ENCODE results near the gene SNED1. TPM values are rescaled to one million over a fixed set of nuclear protein-coding genes. Genes with fewer than 3 reads are reported as not detected.

SNED1 gene
- polyA plus RNA-seq, 3 donors from 2014 or later, result 0.24 to 0.56 TPM; not detected in 1

DNA sequence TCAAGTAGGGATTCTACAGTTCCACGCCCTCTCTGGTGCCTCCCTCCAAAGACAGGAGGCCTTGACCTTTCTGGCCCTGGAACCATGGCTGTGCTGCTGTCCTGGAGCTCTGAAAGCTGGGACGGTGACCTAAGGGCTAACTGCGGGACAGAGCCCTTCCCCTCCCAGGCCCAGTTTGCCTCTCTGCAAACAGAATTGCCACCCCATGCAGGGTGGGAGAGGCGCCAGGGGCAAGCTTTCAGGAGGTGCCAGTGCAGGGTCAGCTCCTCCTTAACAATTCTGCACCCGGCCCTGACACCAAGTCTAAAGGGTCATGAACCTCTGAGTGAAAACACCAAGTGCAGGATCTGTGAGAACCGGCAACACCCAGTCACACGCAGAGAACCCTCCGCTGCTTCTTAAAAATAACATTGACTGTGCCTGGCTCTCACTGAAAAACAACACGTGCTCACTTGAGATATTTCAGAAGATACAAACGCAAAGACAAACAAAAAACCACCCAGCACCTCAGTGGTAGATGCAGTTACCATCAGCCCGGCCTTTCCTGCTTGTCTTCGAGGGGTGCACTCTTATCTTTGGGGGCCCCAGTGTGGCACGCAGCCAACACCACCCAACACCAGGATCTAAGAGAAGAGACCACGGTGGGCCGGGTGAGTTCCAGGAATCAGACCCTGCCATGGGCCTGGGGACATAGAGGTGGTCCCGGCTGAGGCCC is 1.1 kb upstream of the SNED1 start:
- H3K36me3 Mint-ChIP-seq, result no peaks in the 10 kb centered on the region
- H3K27me3 Mint-ChIP-seq (ENCODE audit: low read depth in 3 of 3), result peaks cover 2 to 14% (median 3%) of the 10 kb centered on the region in 3 donors
- peak overlapping the region; percentile 9 to 78 (median 64) for H3K4me3 Mint-ChIP-seq
- H3K4me1 Mint-ChIP-seq, result peaks cover 0 to 7% of the 10 kb centered on the region in 2 donors
- H3K9me3 Mint-ChIP-seq, result peaks cover 0 to 2% (median 0%) of the 10 kb centered on the region in 6 donors
- H3K27ac Mint-ChIP-seq, result no peak overlapping the region
- DNase-seq, result no peak

DNA sequence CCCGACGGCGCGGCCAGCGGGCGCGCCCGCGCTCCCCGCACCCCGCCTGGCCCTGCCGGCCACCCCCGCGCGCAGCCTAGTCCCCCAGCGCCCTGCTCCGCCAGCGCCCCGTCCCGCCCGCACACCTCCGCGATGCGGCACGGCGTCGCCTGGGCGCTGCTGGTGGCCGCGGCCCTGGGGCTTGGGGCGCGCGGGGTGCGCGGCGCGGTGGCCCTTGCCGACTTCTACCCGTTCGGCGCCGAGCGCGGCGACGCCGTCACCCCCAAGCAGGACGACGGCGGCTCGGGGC is 232 bp downstream of the SNED1 start:
- H3K9me3 Mint-ChIP-seq, result peaks cover 0 to 4% (median 1%) of the 10 kb centered on the region in 6 donors
- peaks cover 0 to 7% of the 10 kb centered on the region in 2 donors for H3K4me1 Mint-ChIP-seq
- H3K4me3 Mint-ChIP-seq, result peak overlapping the region in 1 of 5 donors; percentile 44
- H3K36me3 Mint-ChIP-seq, result peaks cover 0 to under 1% (median 0%) of the 10 kb centered on the region in 3 donors
- no peak for DNase-seq
- peaks cover 2 to 14% (median 3%) of the 10 kb centered on the region in 3 donors for H3K27me3 Mint-ChIP-seq (ENCODE audit: low read depth in 3 of 3)
- no peak overlapping the region for H3K27ac Mint-ChIP-seq

DNA sequence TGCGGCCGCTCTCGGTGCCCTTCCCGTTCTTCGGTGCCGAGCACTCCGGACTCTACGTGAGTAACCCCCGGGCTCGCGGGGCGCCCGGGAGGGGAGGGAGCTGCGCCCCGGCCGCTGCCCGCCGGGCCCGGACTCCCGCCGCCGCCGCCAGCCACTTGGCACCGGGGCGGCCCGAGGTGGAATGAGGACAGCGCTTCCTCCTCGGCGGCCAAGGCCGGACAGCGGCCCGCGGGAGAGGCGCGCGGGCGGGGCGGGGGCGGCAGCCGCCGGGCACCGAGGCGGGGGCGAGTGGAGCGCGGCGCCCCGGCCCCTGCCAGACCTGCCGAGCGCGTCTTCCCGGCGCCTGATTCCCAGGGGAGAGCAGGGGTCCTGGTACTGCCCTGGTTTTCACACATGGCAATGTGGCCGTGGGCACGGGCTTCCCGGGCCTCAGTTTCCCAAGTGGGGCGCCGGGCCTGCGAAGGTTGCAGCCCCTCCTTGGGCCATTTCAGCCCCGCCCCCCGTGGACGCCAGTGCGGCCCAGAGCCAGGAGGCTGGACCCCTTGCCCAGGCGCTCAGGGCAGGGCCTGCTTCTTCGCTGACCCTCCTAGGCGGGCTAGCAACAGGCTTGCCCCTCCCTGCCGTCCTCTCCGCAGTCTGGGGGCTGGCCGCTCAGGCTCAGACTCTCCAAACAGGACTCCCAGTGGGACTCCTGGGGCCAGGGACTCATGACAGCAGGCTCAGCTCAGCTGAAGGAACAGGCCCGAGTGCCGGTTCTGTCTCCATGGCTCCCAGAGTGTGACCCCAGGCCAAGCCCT is 775 bp downstream of the SNED1 start:
- Mint-ChIP-seq H3K4me3 (peak overlapping the region in 3 of 5 donors; percentile 27 to 46 (median 42)), H3K27ac (no peak overlapping the region), H3K27me3 (ENCODE audit: low read depth in 3 of 3) (peaks cover 3 to 14% (median 5%) of the 10 kb centered on the region in 3 donors), H3K36me3 (peaks cover 0 to 3% (median 0%) of the 10 kb centered on the region in 3 donors), H3K4me1 (peaks cover 0 to 7% of the 10 kb centered on the region in 2 donors), H3K9me3 (peaks cover 0 to 9% (median 4%) of the 10 kb centered on the region in 6 donors)
- DNase-seq, result no peak

DNA sequence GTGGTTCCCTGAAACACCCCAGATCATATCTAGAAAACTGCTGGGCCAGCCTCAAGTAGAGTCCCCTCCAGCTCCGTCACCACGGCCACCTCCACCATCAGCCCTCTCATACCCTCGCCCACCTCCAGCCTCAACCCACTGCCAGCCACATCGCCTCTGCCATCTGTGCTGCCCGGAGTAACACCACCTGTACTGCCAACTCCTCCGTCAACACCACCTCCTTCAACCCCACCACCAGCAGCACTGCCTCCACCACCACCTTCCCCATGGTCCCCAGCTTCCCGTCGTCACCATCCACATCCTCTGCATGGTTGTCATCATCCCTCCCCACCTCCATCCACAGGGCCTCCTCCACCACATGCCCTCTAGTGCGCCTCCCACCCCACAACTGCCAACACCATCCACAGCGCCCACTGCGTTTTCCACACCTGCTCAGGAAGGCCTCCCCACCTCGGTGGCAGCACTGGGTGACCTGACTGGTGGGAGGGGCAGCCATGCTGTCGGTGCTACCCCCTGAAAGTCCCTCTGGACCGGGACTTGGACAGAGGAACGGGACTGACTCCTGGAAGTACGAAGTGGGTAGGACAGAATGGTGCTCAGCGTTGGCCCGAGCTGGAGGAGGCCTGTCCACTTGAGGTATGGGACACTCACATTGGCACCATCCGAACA is 1.6 kb downstream of the SNED1 start:
- Mint-ChIP-seq H3K4me3 (peak overlapping the region; percentile 17 to 59 (median 45)), H3K4me1 (peaks cover 0 to 7% of the 10 kb centered on the region in 2 donors), H3K27me3 (ENCODE audit: low read depth in 3 of 3) (peaks cover 3 to 14% (median 6%) of the 10 kb centered on the region in 3 donors), H3K9me3 (peaks cover 0 to 17% (median 9%) of the 10 kb centered on the region in 6 donors), H3K27ac (no peak overlapping the region), H3K36me3 (peaks cover 0 to 3% (median 0%) of the 10 kb centered on the region in 3 donors)
- no peak for DNase-seq

DNA sequence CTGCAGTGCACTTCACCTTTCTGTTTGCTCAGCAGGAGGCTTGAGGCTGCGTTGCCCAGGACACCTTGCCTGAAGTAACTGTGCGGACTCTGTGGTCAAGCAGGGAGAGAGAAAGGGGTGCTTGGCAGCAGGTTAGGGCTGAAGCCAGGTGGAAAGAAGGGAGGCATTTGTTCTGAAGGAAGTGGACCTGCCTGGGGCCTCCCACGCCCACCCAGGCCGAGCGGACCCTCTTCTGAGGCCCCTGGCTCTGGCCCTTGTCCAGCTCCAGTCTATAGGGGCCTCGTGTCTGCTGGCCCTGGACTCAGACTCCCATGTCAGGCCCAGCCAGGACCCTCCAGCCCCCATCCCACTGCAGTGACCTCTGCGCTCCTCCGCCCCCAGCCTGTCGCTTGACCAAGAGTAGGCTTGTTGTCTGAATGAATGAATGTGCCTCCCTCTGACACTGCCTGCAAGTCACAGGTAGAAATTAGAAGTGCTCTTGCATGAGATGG is 2.5 kb downstream of the SNED1 start:
- Mint-ChIP-seq H3K36me3 (peaks cover 0 to 5% (median 3%) of the 10 kb centered on the region in 3 donors), H3K4me3 (peak overlapping the region in 1 of 5 donors; percentile 29), H3K27ac (no peak overlapping the region), H3K27me3 (ENCODE audit: low read depth in 3 of 3) (peaks cover 3 to 14% (median 6%) of the 10 kb centered on the region in 3 donors), H3K4me1 (peaks cover 0 to 7% of the 10 kb centered on the region in 2 donors), H3K9me3 (peaks cover 2 to 25% (median 17%) of the 10 kb centered on the region in 6 donors)
- DNase-seq, result no peak

DNA sequence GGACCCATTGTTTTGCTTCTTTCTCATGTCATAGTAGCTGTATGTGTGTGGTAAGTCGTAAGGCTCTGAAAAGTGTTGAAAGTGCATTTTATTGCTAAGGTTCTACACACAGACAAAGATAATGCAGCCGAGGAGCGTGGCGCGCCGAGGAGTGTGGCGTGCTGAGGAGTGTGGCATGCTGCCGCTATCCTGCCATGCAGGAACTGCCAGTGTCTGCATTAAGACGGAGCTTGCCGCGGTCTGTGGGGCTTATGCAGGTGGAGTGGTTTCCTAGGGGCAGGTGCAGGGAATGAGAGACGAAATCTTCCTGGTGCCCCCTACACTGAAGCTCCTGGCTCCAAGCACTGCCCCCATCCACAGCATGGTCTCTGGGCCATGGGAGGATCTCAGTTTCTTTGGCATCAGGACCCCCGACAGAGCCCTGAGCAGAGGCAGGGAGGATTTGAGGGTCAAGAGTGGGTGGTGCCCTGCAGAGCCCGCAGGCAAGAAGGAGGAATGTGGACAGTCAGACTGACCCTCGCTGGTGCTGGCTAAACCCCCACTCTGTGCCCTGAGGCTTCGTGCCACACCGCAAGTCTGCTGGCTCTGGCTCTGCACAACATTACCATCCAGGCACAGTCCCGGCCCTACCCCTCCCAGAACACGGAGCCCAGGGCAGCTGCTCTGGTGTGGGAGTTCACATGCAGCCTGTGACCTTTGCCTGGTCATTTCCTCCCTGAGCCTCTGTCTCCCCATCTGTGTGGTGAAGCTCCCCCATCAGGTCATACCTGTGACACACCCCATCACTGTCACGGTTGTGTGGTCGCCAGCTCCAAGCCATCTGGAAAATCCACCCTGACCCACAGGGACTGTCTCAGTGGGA is 3.2 kb downstream of the SNED1 start:
- peaks cover 0 to 7% of the 10 kb centered on the region in 2 donors for H3K4me1 Mint-ChIP-seq
- no peak overlapping the region for H3K27ac Mint-ChIP-seq
- peaks cover 0 to 5% (median 3%) of the 10 kb centered on the region in 3 donors for H3K36me3 Mint-ChIP-seq
- no peak for DNase-seq
- H3K9me3 Mint-ChIP-seq, result peaks cover 4 to 28% (median 19%) of the 10 kb centered on the region in 6 donors
- H3K4me3 Mint-ChIP-seq, result no peak overlapping the region
- H3K27me3 Mint-ChIP-seq (ENCODE audit: low read depth in 3 of 3), result peaks cover 3 to 16% (median 6%) of the 10 kb centered on the region in 3 donors

DNA sequence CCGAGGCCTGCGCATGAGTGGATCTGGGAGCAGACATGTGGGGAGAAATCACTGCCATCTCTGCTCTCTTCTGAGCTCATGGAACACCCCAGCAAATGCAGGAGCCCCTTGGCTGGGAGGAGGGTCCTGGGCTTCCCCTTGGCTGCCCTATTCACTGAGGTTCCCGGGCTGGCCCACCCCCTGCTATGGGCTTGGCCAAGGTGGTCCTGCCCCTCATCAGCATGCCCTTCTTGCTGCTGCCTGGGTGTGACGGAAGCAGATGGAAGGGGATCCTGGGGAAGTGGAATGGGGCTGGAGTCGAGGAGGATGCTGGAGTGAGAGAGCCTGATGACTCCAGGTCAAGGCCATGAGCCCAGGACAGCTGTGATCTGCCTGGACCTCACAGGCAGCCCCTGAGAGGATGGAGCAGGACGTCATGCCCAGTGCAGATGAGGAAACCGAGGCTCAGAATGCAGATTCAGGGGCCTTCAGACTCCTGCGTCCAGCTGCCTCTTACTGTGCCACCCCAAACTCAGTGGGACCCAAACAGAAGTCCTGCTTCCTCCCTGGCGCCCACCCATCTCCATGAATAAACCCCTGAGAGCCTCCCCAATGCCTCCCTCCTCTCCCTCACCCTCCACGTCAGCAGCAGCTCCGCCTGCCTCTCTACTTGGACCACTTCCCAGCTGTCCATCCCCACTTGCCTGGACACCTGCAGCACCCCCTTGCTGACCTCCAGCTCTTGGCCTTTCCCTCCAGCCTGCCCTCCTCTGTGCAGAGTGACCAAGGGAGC is 4.0 kb downstream of the SNED1 start:
- peaks cover 0 to 5% (median 3%) of the 10 kb centered on the region in 3 donors for H3K36me3 Mint-ChIP-seq
- H3K27me3 Mint-ChIP-seq (ENCODE audit: low read depth in 3 of 3), result peaks cover under 1 to 14% (median 9%) of the 10 kb centered on the region in 3 donors
- no peak overlapping the region for H3K27ac Mint-ChIP-seq
- H3K9me3 Mint-ChIP-seq, result peaks cover 4 to 28% (median 19%) of the 10 kb centered on the region in 6 donors
- no peak overlapping the region for H3K4me3 Mint-ChIP-seq
- H3K4me1 Mint-ChIP-seq, result peaks cover 0 to 3% of the 10 kb centered on the region in 2 donors
- DNase-seq, result no peak

DNA sequence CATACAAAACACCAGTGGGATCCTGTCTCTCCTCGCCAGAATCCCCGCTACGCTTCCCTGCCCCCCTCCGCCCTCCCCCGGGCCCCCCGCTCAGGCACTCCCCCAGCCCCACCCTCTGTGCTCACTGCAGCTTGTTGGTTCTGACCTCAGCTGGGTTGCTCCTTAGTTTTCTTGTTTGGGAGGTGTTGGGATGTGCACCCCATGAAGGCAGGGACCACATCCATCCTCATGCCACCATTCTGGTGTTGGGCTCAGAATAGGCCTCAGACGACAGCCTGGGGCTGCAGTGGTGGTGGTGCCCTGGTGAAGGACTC is 4.6 kb downstream of the SNED1 start:
- peaks cover 0 to 2% of the 10 kb centered on the region in 2 donors for H3K4me1 Mint-ChIP-seq
- peaks cover 4 to 28% (median 19%) of the 10 kb centered on the region in 6 donors for H3K9me3 Mint-ChIP-seq
- no peak overlapping the region for H3K4me3 Mint-ChIP-seq
- DNase-seq, result no peak
- H3K36me3 Mint-ChIP-seq, result peaks cover 0 to 5% (median 3%) of the 10 kb centered on the region in 3 donors
- no peak overlapping the region for H3K27ac Mint-ChIP-seq
- H3K27me3 Mint-ChIP-seq (ENCODE audit: low read depth in 3 of 3), result peaks cover 0 to 13% (median 9%) of the 10 kb centered on the region in 3 donors

DNA sequence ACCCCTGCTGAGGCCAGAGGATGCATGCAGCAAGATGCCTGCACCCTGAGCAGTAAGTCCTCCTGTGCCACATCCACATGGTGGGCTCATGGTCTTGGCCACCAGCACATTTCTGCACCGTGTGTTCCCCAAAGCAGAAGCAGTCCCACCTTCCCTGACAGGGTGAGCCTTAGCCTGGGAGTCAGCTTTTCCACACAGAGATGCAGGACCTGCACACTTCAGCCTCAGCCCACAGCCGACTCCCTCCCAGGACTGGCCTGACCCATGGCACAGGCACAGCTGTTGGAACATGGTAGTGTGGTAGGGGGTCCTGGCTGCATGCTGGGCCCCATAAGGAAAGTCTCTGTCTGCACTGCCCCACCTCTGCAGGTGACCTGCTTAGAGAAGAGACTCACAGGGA is 5.0 kb downstream of the SNED1 start:
- Mint-ChIP-seq H3K9me3 (peaks cover 4 to 28% (median 19%) of the 10 kb centered on the region in 6 donors), H3K27me3 (ENCODE audit: low read depth in 3 of 3) (peaks cover 0 to 13% (median 9%) of the 10 kb centered on the region in 3 donors), H3K27ac (no peak overlapping the region)

DNA sequence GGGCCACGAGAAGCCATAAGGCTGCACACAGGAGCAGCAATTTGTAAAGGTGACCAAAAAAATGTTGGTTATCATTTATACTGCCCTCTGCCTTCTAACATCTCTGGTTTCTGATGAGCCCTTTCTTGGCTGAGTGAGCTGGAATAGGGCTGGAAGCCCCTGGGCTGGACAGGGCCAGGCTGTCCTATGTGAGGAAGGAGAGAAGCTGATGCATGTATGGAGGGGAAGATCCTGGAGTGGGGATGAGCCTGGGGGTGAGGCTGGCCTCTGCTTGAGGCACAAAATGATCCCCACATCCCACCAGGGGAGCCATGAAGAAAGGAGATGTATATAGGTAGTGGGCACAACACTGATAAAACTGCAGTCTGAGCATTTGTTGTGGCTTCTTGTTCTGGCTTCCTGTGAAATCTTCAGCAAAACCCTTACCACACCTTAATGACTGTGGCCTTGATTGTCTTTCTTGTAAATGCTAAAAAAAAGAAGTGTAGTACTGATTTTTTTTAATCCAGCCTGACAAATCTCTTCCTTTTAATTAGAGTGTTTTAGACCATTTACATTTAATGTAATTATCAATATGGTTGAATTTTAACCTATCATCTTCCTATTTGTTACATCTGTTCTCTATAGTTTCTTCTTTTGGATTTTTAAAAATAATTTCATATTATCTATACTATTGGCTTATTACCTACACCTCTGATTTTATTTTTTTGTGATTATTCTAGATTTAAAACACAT is 5.6 kb downstream of the SNED1 start:
- peaks cover 0 to 5% (median 3%) of the 10 kb centered on the region in 3 donors for H3K36me3 Mint-ChIP-seq

More for the DNA sequence above, 5.0 kb downstream of the SNED1 start:
- H3K4me1 Mint-ChIP-seq, result peaks cover 0 to 2% of the 10 kb centered on the region in 2 donors
- peaks cover 0 to 5% (median 3%) of the 10 kb centered on the region in 3 donors for H3K36me3 Mint-ChIP-seq
- no peak overlapping the region for H3K4me3 Mint-ChIP-seq
- DNase-seq, result no peak

DNA sequence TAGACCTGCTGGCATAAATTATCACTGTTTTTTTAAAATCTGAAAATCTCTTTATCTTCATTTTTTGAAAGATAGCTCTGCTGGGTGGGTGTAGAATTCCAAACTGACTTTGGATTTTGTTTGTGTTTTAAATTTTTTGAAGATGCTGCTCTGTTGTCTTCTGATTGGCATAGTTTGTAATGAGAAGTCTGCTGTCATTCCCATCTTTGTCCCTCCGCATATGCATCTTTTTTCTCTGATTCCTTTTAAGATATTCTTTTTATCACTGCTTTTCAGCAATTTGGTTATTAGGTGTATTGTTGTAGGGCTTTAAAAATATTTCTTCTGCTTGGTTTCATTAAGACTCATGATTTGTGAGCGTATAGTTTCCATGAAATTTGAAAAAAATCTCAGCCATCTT is 7.2 kb downstream of the SNED1 start:
- no peak overlapping the region for H3K27ac Mint-ChIP-seq
- H3K36me3 Mint-ChIP-seq, result peaks cover 0 to 5% (median 3%) of the 10 kb centered on the region in 3 donors
- peaks cover 4 to 28% (median 19%) of the 10 kb centered on the region in 6 donors for H3K9me3 Mint-ChIP-seq
- no peak overlapping the region for H3K4me3 Mint-ChIP-seq
- H3K27me3 Mint-ChIP-seq (ENCODE audit: low read depth in 3 of 3), result peaks cover 2 to 7% (median 6%) of the 10 kb centered on the region in 3 donors
- H3K4me1 Mint-ChIP-seq, result peaks cover 0 to 2% of the 10 kb centered on the region in 2 donors
- DNase-seq, result no peak

More for the DNA sequence above, 5.6 kb downstream of the SNED1 start:
- H3K9me3 Mint-ChIP-seq, result peaks cover 4 to 28% (median 19%) of the 10 kb centered on the region in 6 donors
- peaks cover 0 to 2% of the 10 kb centered on the region in 2 donors for H3K4me1 Mint-ChIP-seq
- DNase-seq, result no peak
- H3K27ac Mint-ChIP-seq, result no peak overlapping the region
- peaks cover 2 to 13% (median 9%) of the 10 kb centered on the region in 3 donors for H3K27me3 Mint-ChIP-seq (ENCODE audit: low read depth in 3 of 3)
- no peak overlapping the region for H3K4me3 Mint-ChIP-seq

All from immature natural killer cell (primary cell).